Esophagus muscularis mucosa (tissue), 3 donors: ENCODE measurements around the gene PTPRD.

Source experiments
- EP300 ChIP-seq: sonication (generic); formaldehyde crosslinking; IDR thresholded peaks from one replicate; pipeline ENCODE4 v1.6.1; 2017; ENCODE audit warnings: antibody characterized with exemption
- TF ChIP-seq, protein P1 (sequence below), 3 experiments: fragments of 200-600 bp in 2 of 3; fragments of 450-650 bp in 1 of 3; sonication (generic) in 2 of 3; IDR thresholded peaks; one replicate each; pipeline ENCODE4 v1.5.1; 2017 to 2019; ENCODE audit warnings: antibody characterized with exemption in 3 of 3, mild to moderate bottlenecking in 2 of 3, moderate library complexity in 1 of 3

DNA sequence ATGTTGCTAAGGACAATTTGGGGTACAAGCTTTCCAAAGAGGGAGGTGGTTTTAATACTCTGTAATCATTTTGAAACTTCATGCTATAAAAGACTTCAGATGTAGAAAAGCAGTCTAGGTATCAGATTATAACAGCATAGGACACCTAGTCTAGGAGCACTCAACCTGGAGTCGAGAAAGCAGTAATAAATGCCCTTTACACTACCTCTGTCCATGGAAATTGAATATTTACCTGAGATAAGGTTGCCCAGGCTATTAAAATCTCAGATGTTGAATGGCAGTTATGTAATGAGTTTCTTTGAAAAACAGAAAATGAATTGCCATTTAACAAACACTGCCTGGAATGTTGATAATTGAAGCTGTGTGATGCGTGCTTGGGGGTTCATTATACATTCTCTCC is 2251.4 kb downstream of the PTPRD start:
- TF ChIP-seq, protein P1, sequence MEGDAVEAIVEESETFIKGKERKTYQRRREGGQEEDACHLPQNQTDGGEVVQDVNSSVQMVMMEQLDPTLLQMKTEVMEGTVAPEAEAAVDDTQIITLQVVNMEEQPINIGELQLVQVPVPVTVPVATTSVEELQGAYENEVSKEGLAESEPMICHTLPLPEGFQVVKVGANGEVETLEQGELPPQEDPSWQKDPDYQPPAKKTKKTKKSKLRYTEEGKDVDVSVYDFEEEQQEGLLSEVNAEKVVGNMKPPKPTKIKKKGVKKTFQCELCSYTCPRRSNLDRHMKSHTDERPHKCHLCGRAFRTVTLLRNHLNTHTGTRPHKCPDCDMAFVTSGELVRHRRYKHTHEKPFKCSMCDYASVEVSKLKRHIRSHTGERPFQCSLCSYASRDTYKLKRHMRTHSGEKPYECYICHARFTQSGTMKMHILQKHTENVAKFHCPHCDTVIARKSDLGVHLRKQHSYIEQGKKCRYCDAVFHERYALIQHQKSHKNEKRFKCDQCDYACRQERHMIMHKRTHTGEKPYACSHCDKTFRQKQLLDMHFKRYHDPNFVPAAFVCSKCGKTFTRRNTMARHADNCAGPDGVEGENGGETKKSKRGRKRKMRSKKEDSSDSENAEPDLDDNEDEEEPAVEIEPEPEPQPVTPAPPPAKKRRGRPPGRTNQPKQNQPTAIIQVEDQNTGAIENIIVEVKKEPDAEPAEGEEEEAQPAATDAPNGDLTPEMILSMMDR (IDR thresholded peaks at IDR 0.05): no peak
- TF ChIP-seq EP300: no peak
